Bronchial epithelial cell (primary cell): ENCODE results near the gene TMEM184B. TPM values are rescaled to one million over a fixed set of nuclear protein-coding genes. Genes with fewer than 3 reads are reported as not detected.

Experiments used
- DNase-seq: peaks from one replicate; pipeline ENCODE4 v3.0.0-alpha.2; 2010; ENCODE audit warnings: low read depth
- FAIRE-seq: peaks from 2 replicates; lab custom pipeline; 2011; peaks lifted over from hg19 to GRCh38; lab: Jason Lieb, UNC
- H3K27me3 ChIP-seq: 2 replicates; pipeline ENCODE4 v1.5.1; 2011; ENCODE audit warnings: low read length; ENCODE audit not compliant: control insufficient read depth, insufficient read depth
- H3K36me3 ChIP-seq: 2 replicates; pipeline ENCODE4 v1.5.1; 2011; ENCODE audit warnings: low read length; ENCODE audit not compliant: control insufficient read depth, insufficient read depth
- H3K4me3 ChIP-seq: 2 replicates; pipeline ENCODE4 v1.5.1; 2011; ENCODE audit warnings: mild to moderate bottlenecking, low read depth, low read length, control low read depth
- total RNA-seq: library from RNA; depleted of rRNA; stranded (reverse); fragments of >200 nt; gene quantifications from 2 replicates; pipeline ENCODE4 v1.2.1, GENCODE V29; 2014
- TF ChIP-seq, protein P1 (sequence below): IDR thresholded peaks from 2 replicates; pipeline ENCODE4 v1.5.1; 2011; ENCODE audit warnings: mild to moderate bottlenecking, moderate library complexity, low read length, control low read depth, inconsistent platforms; ENCODE audit not compliant: insufficient read depth, severe bottlenecking

The TMEM184B gene
- total RNA-seq, 1 donor from 2014 or later, result 7.1 TPM

DNA sequence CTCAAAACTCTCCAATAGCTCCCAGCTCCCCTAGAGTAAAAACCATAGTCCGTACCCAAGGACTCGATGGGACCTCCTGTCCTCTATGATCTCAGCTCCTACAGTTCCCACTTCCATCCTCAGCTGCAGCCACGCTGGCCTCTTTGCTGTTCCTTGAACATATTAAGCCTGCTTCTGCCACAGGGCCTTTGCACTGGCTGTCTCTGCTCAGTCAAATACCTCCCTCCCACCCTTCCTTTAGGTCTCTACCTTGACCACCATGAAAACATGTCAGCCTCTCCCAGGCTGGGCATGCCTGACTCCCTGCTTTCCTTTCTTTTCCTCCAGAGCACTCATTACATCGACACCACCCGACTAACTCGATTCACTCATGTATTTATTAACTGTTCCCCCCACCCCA lies 24.5 kb downstream of the TMEM184B start:
- Histone ChIP-seq H3K36me3 (peaks cover 17% of the 10 kb centered on the region), H3K4me3 (no peak overlapping the region), H3K27me3 (no peaks in the 10 kb centered on the region)
- no peak for DNase-seq
- FAIRE-seq, result no peak
- TF ChIP-seq, protein P1, sequence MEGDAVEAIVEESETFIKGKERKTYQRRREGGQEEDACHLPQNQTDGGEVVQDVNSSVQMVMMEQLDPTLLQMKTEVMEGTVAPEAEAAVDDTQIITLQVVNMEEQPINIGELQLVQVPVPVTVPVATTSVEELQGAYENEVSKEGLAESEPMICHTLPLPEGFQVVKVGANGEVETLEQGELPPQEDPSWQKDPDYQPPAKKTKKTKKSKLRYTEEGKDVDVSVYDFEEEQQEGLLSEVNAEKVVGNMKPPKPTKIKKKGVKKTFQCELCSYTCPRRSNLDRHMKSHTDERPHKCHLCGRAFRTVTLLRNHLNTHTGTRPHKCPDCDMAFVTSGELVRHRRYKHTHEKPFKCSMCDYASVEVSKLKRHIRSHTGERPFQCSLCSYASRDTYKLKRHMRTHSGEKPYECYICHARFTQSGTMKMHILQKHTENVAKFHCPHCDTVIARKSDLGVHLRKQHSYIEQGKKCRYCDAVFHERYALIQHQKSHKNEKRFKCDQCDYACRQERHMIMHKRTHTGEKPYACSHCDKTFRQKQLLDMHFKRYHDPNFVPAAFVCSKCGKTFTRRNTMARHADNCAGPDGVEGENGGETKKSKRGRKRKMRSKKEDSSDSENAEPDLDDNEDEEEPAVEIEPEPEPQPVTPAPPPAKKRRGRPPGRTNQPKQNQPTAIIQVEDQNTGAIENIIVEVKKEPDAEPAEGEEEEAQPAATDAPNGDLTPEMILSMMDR, result no peak

DNA sequence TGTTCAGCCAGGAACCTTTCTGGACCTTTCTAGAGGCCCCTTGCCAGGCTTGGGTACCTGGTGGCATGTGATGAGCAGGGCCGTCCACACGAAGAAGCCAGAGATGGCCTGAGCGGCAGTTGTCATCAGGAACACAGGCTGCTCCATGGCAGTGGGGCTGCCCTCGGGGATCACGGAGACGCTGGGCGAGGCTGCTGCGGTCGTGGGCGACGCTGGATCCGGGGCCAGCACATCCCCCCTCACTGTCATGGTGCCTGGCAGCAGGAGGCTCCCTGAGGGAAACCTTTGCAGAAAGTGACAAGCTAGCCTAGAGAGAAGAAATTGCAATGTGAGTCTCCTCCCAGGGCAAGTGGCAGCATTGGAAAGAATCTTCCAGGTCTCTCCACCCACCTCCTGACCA lies 25.1 kb downstream of the TMEM184B start:
- peaks cover 17% of the 10 kb centered on the region for H3K36me3 ChIP-seq
- DNase-seq, result no peak

DNA sequence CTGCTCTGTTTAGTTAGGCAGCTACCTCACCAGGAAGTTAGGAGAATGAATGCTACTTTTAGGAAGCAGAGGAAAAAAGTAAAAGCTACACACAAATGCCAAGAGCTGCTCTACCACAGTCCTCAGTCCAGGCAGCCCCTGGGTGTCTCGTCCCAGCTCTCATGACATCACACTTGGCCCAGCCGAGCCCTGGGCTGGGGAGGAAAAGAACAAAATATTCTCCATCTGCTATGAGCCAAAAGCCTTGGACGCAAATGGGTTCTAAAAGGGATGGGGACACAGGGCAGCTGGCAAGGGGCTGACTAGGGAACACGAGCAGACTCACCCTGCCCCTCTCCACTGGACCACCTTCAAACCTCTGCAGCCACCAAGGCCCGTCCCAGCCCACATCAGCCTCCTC lies 26.1 kb downstream of the TMEM184B start:
- Histone ChIP-seq H3K4me3 (no peak overlapping the region), H3K36me3 (peaks cover 15% of the 10 kb centered on the region), H3K27me3 (no peaks in the 10 kb centered on the region)
- FAIRE-seq (no peak), DNase-seq (no peak)
- TF ChIP-seq, protein P1, result no peak

More for the DNA sequence above, 25.1 kb downstream of the TMEM184B start:
- no peak overlapping the region for H3K4me3 ChIP-seq
- no peaks in the 10 kb centered on the region for H3K27me3 ChIP-seq
- no peak for FAIRE-seq
- TF ChIP-seq, protein P1, result no peak

DNA sequence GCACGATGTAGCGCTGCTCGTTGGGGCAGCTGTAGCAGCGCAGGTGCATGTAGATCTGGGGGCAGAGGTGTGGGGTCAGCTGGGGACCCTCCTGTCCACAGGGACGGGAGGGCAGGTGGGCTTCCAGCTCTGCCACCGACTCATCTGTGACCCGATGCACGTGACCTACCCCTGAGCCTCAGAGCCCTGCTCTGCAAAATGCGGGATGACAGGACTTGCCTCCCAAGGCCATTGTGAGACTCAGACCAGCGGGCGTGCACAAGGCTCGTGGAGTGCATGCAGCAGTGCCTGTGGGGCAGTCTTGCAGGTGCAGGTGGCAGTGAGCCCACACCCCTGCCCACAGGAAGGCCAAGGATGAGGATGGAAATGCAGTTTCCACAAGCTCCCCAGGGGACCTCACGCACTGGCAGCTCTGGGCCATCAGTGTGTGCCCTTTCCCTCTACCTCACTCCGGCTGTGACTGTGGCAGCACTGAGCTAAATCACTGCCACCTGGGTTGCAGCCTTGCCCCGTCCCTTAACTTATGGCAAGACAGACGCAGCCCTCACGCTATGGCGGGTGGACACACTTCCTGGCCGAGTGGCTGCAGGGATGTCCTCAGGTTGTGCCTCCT lies 26.7 kb downstream of the TMEM184B start:
- Histone ChIP-seq H3K36me3 (peaks cover 13% of the 10 kb centered on the region), H3K27me3 (no peaks in the 10 kb centered on the region), H3K4me3 (no peak overlapping the region)
- DNase-seq (no peak), FAIRE-seq (no peak)
- TF ChIP-seq, protein P1, result no peak

DNA sequence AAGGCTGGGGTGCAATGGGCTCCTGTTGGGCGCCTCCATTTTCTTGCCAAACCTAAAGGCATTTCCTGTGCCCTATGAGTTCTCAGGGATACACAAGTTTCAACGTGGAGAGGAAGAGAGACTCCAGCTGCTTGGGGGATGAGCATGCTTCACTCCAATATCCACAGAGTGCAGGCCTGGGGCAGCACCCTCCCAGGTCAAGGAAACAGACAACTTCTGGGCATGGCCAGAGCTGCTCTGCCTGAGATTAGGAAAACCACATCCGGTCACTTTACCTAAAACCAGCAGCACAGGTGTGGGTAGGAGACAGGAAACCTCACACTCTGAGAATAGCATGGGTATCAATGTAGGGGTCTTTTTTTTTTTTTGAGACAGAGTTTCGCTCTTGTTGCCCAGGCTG lies 28.7 kb downstream of the TMEM184B start:
- peak; percentile 66 for DNase-seq
- no peak for FAIRE-seq
- Histone ChIP-seq H3K36me3 (peaks cover 10% of the 10 kb centered on the region), H3K4me3 (no peak overlapping the region), H3K27me3 (no peaks in the 10 kb centered on the region)
- TF ChIP-seq, protein P1, result no peak
